Brain microvascular endothelial cell (primary cell): ENCODE results near the gene ATP6V0D1.

ENCODE experiments used
- DNase-seq: peaks from one replicate; pipeline ENCODE4 v3.0.0-alpha.2; 2020
- H3K27ac ChIP-seq: fragments of 250-450 bp; sonication (Bioruptor Pico); 2 replicates; pipeline ENCODE4 v1.5.1; 2020; ENCODE audit warnings: mild to moderate bottlenecking, moderate library complexity
- H3K27me3 ChIP-seq: fragments of 250-450 bp; sonication (Bioruptor Pico); replicated peaks from 2 replicates; pipeline ENCODE4 v1.5.1; 2020; ENCODE audit warnings: mild to moderate bottlenecking
- H3K36me3 ChIP-seq: fragments of 250-450 bp; sonication (Bioruptor Pico); replicated peaks from 2 replicates; pipeline ENCODE4 v1.5.1; 2020; ENCODE audit warnings: mild to moderate bottlenecking
- H3K4me3 ChIP-seq: 2 replicates; pipeline ENCODE4 v1.5.1; 2011; ENCODE audit warnings: low read depth, mild to moderate bottlenecking, control low read depth, low read length, moderate library complexity
- in situ Hi-C: cut with HindIII; loops from 2 replicates; pipeline ENCODE4 v1.10.0; 2017; ENCODE audit warnings: low sequenced_read_pairs, low pct_ligation_motif_present
- TF ChIP-seq, protein P1 (sequence below): IDR thresholded peaks from 2 replicates; pipeline ENCODE4 v1.5.1; 2011; ENCODE audit warnings: low read depth, mild to moderate bottlenecking, moderate library complexity, low read length, control low read depth, inconsistent platforms; ENCODE audit errors: missing control alignments

ATP6V0D1 gene

DNA sequence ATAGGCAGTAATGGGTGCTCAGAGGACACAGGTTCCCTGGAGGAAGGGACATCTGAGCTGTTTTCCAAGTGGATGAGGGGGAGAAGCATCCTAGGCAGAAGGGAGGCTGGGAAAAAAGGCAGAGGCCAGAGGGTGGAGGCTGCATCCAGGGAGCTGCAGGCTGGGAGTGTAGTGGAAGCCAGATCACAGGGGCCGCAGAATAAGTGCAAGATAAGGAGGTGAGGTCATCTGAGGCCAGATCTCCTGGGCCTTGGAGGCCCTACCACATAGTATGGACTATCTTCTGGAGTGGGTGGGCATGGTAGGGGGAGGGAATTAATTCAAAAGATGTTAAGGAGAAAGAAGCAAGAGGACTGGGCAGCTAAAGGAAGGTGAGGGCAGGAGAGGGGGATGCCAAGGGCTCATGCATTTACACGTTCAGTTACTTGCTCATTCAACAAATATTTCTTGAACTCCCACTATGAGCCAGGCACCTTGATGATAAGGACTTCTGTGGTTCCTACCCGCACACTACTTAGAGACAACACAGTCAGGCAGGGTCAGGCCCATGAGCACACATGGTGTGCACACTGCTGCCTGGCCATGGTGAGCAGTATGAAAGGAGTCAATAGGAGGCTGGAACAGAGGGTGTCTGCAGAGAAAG is 45.3 kb upstream of the ATP6V0D1 start:
- H3K36me3 ChIP-seq, result no peaks in the 10 kb centered on the region
- no peak overlapping the region for H3K27ac ChIP-seq
- H3K4me3 ChIP-seq, result no peak overlapping the region
- no peaks in the 10 kb centered on the region for H3K27me3 ChIP-seq
- no peak for DNase-seq
- TF ChIP-seq, protein P1, sequence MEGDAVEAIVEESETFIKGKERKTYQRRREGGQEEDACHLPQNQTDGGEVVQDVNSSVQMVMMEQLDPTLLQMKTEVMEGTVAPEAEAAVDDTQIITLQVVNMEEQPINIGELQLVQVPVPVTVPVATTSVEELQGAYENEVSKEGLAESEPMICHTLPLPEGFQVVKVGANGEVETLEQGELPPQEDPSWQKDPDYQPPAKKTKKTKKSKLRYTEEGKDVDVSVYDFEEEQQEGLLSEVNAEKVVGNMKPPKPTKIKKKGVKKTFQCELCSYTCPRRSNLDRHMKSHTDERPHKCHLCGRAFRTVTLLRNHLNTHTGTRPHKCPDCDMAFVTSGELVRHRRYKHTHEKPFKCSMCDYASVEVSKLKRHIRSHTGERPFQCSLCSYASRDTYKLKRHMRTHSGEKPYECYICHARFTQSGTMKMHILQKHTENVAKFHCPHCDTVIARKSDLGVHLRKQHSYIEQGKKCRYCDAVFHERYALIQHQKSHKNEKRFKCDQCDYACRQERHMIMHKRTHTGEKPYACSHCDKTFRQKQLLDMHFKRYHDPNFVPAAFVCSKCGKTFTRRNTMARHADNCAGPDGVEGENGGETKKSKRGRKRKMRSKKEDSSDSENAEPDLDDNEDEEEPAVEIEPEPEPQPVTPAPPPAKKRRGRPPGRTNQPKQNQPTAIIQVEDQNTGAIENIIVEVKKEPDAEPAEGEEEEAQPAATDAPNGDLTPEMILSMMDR, result no peak
- in situ Hi-C loops, result no loop called here

DNA sequence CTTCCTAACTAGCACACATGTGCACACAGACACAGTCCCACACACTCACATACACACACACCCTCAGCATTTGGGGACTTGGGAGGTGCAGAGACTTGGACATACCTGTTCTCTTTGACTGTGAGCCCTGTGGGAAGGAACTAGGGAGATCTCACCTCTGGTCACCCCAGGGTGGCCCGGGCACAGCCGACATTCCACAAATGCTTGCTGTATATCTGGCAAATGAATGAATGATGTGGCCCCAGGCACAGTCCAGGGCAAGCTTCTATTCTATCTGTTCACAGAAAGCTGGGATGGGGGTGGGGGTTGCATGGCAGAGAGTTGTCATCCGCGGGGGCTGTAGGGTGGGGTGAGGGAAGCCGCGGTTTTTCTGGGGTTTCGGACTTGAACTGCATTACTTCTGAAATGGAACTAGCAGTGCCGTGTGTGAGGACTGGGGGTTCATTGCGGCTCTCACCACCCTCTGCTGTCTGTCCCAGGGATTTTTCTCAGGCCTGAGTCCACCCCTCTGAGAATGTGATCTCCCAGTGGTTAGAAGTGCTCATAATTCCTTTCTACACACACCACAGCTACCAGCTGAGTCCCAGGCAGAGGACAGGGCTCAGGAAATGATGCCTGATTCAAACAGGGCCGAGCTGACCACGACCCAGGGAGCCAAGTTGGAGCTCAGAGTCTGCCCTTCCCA is 44.4 kb upstream of the ATP6V0D1 start:
- no peak overlapping the region for H3K4me3 ChIP-seq
- DNase-seq, result no peak
- no peaks in the 10 kb centered on the region for H3K27me3 ChIP-seq
- no peak overlapping the region for H3K27ac ChIP-seq
- H3K36me3 ChIP-seq, result no peaks in the 10 kb centered on the region
- in situ Hi-C loops, result no loop called here
- TF ChIP-seq, protein P1, result peak; percentile 45

DNA sequence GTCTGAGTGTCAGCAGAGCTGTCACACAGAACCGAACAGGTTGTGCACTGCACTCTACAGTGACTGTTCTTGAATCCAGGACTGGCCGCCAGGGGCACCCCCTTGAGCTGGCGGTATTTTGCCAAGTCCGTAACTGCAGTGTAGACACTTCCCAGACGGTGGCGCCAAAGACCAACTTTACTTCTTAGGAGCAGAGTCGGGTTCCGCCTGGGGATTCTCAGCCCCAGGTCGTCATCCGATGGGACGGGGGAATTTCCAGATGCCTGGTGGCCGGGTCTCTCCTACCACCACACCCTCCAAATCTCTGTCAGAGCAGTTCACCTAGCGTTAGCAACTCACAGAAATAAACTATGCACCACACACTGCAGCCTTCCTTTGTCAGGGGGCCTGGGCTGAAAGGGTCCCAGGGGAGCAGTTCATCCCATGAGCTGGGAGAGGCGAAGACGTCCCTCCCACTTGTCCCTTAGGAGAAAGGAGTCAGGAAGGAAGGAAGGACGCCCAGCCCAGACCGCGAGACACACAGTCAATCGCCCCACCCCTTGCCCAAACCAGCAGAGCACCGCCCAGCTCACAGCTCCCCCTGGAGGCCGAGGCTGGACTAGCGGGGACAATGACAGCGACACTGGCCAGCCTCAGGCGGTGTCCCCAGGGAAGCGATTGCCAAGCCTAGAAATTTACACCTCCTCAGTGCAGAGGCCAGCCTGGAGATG is 40.3 kb upstream of the ATP6V0D1 start:
- DNase-seq, result peak; percentile 96
- Histone ChIP-seq H3K36me3 (no peaks in the 10 kb centered on the region), H3K27ac (peak overlapping the region; percentile 85), H3K27me3 (no peaks in the 10 kb centered on the region), H3K4me3 (peak overlapping the region; percentile 64)
- TF ChIP-seq, protein P1, result peak; percentile 99
- in situ Hi-C loops, result no loop called here

DNA sequence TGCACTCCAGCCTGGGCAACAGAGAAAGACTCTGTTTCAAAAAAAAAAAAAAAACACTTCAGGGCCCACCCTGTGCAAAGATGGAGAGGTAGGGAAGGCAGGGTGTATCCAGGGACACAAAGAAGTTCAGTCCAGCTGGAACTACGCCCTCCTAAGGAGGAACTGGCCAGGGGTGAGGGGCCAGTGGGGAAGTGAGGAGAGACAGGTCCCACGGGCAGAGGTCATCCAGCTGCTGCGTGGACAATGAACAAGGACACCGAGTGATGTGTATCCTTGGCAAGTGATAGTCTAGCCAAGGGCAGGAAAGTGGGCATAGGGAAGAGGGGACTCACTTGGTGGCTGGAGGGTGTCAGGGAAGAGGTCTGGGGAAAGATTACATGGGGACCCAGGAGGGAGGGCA is 38.3 kb upstream of the ATP6V0D1 start:
- in situ Hi-C loops, result no loop called here

DNA sequence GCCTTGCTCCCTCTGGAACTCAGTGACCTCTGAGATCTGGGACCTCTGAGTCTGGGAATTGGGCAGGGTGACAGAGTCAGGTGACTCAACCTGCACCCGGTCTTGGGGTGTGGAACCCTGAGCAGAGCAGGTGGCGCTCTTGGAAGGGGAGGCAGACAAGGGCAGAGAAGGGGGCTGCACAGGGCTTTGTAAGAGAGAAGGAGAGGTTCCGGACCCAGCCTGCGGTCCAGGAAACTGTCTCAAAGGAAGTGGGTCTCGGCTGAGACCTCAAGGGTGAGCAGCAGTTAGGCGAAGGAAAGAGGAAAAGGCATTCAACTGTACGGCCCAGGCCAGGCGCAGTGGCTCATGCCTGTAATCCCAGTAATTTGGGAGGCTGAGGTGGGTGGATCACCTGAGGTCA is 37.7 kb upstream of the ATP6V0D1 start:
- Histone ChIP-seq H3K27me3 (no peaks in the 10 kb centered on the region), H3K27ac (no peak overlapping the region), H3K36me3 (no peaks in the 10 kb centered on the region), H3K4me3 (no peak overlapping the region)
- DNase-seq, result no peak
- TF ChIP-seq, protein P1, result no peak
- in situ Hi-C loops, result no loop called here

More for the DNA sequence above, 38.3 kb upstream of the ATP6V0D1 start:
- Histone ChIP-seq H3K4me3 (no peak overlapping the region), H3K27me3 (no peaks in the 10 kb centered on the region), H3K36me3 (no peaks in the 10 kb centered on the region), H3K27ac (no peak overlapping the region)
- TF ChIP-seq, protein P1, result no peak
- DNase-seq, result no peak
